KG1 (cell line): ENCODE measurements around the gene MINDY2.
"Not testable (repeated sequence)": the region's sequence is repeated elsewhere in the genome, so short reads cannot be mapped to it uniquely, and the experiment has no call there.

ENCODE experiments used
- DNase-seq: peaks from one replicate; lab custom pipeline; 2025; lab: John Stamatoyannopoulos, UW

MINDY2 gene

DNA sequence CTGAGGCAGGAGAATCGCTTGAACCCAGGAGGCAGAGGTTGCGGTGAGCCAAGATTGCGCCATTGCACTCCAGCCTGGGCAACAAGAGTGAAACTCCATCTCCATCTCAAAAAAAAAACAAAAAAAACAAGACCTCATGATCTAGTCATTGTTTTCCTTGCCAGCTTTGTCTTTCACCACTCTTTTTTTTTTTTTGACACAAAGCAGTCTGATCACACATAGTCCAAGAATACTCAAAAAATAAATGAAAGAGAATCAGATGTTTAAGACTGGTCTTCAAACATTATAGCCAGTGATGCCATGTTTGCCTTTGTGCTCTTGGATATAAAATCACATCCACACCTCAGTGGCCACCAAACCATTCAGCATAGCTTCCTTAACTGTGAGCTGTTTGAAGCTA lies 15.8 kb upstream of the MINDY2 start:
- no peak for DNase-seq

DNA sequence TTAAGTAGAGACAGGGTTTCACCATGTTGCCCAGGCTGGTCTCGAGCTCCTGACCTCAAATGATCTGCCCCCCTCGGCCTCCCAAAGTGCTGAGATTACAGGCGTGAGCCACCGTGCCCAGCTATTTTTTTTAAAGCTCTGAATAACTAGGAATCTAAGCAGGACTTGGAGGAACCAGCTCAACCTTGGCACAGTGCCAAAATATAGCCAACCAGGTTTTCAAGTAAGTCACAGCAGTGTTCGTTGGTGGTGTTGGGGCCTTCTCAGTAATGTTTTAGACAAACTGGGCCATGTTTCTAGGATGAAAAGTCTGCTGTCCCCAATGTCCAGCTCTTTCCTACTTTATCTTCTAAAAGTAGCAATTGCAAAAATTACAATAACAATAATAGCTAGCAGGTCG lies 15.1 kb upstream of the MINDY2 start:
- no peak for DNase-seq

DNA sequence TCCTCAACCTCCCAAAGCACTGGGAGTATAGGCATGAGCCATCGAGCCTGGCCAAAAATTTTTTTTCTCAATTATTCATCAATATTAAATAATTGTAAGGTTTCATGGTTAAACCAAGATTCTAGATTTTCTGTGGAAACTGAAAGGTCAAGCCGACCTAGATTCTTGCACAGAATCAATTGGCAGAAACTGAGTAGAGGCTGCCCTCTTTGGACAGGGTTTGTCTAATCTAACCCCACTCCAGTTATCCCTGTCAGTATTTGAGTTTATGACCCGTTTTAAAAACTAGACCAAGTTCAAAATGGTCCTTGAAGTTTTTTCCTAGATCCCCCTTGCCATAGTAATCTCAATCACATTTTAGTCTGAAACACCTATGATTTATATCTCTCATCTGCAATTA lies 13.0 kb upstream of the MINDY2 start:
- no peak for DNase-seq

DNA sequence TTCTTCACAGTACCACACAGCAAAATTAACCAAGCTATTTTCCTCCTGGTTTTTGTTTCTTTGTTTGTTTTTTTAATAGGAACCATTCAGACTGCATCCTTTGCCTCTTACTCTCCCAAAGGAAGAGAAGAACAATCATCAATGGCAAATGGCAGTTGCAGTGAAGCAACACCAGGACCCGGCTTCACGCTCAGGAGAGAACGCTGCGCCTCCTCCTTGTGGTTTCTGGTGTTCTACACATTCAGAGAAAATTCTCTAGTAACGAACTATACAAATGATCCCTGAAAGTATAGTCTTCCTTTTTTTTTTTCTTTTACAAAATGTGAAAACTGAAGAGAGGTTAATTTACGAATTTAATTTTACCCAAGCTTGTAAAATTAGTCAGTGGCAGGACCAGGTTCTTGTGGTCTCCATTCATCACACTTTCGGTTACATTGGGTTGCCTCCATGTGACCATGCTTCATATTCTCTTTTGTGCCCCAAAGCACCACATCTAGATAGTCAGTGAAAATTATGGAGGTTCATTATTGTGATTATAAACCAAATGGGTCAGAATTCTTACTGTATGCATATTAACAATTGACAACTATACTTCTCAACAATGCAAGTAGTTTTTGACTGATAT lies 10.6 kb upstream of the MINDY2 start:
- DNase-seq = no peak

DNA sequence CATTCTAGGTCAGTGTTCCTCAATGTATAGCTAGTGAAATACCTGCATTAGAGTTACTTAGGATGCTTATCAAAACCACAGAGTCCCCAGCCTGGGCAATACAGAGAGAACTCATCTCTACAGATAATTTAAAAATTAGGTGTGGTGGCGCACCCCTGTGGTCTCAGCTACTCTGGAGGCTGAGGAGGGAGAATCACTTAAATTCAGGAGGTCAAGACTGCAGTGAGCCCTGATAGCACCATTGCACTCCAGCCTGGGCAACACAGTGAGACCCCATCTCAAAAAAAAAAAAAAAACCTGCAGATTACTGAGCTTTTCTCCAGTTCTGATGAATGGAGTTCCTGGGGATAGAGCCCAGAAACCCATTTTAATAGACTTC lies 10.1 kb upstream of the MINDY2 start:
- DNase-seq = no peak

DNA sequence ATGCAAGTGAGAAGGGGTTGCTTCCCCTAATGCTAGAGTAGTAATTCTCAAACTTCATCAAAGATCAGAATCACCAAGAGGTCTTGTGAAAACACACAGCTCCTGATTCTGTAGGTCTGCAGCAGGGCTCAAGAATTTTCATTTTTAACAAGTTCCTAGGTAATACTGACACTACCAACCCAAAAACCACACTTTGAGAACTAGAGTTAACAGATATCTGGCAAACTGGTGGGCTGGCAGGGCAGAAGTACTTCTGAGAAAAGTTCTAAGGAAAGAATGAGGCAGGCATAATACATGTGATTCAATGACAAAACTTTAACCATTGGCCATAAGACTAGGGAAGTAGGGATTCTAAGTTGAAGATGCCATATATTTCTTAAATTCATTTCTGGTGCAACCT lies 8.8 kb upstream of the MINDY2 start:
- no peak for DNase-seq

DNA sequence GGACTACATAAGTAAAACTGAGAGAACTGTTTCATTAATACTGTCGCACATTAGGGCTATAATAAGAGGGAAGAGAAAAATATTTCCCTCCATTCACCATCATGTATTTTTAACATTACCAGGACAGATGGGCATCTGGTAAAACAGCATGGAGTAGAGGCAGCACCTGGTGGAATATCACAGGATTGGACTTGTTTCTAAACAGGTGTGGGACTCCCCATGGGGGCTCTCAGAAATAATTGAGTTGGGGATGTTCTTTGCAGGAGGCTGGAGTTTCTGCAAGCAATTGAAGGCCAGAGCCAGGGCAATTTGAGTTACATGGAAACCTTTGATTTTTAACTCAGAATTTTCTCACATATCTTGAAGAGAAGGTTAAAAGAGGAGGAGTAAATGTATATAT lies 8.4 kb upstream of the MINDY2 start:
- no peak for DNase-seq

DNA sequence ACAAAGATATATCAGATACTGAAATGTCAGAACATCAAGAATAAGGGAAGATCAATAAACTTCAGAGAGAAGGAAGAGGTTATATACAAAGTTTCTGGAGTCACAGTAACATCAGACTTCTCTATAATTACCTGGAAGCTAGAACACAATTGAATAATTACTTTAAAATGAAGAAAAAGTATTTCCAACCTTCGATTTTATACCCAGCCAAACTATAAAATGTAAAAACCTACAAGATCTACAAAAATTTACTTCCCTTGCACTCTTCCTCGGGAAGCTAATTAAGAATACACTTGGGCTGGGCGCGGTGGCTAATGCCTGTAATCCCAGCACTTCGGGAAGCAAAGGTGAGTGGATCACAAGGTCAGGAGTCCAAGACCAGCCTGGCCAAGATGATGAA lies 6.6 kb upstream of the MINDY2 start:
- DNase-seq = no peak

DNA sequence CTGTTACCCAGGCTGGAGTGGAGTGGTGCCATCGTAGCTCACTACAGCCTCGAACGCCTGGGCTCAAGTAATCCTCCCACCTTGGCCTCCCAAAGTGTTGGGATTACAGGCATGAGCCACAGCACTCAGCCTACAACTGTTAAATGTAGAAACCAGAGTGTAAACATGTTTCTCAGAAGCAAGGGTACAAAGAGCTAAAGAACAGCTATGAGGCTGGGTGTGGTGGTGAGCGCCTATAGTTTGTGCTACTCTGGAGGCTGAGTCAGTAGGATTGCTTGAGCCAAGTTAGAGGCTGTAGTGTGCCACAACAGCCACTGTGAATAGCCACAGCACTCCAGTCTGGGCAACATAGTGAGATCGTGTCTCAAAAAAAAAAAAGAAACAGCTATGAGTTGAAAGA lies 4.8 kb upstream of the MINDY2 start:
- no peak for DNase-seq

DNA sequence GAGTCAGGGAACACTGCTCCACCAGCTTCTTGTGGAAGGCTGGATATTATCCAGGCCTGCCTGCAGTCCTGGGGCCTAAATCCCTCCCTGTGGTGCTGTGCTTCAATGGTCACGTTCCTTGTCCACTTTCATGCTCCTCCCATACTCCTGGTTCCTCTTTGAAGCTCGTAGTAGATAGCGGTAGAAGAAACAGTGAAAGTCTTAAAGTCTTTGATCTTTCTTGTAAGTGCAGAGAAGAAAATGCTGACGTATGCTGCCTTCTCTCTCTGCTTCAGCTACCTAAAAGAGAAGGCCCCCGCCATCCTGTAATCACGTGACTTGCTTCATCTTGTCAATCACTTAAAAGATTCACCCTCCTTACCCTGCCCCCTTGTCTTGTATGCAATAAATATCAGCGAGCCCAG lies 2.5 kb upstream of the MINDY2 start:
- not testable (repeated sequence) for DNase-seq

DNA sequence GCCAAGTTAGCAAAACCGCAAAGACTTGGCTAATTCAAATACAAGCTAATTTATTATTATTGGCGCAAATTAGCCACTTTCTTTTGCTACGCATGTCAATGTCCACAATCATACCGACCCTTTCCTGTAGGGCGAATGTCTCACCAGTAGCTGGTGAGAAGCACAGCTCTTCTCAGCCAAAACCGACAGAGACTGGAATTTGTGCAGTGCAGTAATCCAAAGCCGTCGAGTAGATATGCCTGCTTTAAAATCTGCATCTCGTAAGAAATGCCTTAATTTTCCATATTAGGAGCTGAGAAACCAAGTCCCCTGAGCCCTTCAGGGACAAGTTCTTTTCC lies 614 bp upstream of the MINDY2 start:
- DNase-seq = peak; percentile 93

DNA sequence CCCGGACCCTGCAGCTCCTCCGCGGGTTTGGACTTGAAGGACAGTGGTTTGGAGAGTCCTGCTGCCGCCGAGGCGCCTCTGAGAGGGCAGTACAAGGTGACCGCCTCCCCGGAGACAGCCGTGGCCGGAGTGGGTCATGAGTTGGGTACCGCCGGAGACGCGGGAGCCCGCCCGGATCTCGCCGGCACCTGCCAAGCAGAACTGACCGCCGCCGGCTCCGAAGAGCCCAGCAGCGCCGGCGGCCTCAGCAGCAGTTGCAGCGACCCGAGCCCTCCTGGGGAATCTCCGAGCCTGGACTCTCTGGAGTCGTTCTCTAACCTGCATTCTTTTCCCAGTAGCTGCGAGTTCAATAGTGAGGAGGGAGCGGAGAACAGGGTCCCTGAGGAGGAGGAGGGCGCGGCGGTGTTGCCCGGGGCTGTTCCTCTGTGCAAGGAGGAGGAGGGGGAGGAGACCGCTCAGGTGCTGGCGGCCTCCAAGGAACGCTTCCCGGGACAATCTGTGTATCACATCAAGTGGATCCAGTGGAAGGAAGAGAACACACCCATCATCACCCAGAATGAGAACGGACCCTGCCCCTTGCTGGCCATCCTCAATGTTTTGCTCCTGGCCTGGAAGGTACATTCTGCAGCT lies 634 bp downstream of the MINDY2 start:
- DNase-seq = peak; percentile 7

DNA sequence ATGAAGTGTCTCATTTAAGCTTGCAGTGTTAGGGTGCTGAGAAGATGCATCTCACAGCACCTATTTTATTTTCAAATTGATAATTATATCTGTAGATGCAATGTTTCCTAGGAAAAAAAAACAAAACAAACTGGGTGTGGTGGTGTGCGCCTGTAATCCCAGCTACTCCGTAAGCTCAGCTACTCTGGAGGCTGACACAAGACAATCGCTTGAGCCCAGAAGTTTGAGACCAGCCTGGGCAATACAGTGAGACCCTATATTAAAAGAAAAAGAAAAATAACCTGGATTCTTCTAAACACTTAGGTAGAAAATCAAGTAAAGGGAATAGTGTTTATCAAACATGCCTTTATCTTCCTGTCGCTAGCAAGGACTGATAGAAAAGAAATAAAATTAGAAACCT lies 1.9 kb downstream of the MINDY2 start:
- DNase-seq = no peak

DNA sequence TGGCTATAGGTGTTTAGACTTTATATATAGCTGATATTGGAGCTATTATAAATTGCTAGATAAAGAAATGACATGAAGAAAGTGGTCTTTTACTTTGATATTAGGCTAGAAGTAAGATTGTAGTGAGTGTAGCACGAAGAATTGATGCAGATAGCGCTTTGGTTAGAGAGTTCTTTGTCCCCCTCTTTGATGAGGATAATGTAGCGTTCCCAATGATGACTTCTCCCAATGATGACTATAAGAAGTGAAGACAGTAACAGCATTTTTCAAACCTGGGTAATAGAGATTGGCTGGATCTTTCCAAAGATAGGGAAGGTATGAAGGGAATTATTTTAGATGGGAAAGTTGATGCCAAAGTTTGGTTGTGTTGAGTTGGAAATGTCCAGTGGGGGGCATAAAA lies 4.3 kb downstream of the MINDY2 start:
- DNase-seq = no peak

DNA sequence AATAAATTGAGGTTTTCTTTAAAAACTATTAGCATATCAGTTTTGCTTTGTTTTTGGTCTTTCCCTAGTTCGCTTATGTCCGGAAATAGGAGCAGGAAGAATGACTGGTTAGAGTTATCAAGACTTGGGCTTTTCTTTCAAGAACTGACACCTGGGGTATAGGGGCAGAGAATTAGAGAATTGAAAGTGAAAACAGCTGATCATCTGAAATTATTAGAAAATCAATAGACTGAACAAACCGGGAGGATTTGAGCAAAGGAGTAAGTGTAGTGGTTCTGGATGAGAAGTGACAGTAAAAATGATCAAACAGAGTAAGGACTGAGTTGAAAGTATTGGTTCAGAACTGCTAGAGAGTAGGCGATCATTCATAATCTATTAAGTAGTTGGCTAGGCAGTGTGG lies 6.0 kb downstream of the MINDY2 start:
- no peak for DNase-seq

DNA sequence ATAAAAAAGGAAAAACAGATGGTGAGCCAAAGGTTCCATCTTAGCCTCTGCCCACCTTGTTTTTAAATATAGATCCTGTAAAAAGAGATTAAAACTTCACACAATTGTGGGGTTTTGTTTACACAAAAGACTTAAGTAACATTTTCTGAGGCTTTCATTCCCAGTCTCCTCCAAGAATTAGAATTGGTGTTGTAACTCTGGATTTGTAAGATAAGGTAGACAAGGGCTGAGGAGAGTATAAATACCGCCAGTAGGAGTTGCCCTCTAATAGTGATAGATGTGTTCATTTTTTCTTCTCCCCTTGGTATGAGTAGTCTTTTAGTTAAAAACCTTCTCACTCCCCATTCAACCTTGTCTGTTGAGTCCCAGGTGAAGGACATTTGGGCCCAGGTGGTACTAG lies 8.5 kb downstream of the MINDY2 start:
- DNase-seq = no peak

DNA sequence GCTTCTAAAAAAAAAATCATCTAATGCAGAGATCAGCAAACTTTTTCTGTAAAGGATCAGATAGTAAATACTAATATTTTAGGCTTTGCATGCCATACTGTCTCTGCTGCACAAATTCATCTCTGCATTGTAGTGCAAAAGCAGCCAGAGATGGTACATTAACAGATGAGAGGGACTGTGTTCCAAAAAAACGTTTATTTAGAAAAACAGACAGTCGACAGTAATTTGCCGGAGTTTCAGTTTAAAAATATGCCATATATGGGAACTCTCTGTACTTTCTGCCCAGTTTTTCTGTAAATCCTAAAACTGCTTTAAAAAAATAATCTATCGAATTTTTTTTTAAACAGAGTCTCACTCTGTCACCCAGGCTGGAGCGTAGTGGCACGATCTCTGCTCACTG lies 14.3 kb downstream of the MINDY2 start:
- no peak for DNase-seq

DNA sequence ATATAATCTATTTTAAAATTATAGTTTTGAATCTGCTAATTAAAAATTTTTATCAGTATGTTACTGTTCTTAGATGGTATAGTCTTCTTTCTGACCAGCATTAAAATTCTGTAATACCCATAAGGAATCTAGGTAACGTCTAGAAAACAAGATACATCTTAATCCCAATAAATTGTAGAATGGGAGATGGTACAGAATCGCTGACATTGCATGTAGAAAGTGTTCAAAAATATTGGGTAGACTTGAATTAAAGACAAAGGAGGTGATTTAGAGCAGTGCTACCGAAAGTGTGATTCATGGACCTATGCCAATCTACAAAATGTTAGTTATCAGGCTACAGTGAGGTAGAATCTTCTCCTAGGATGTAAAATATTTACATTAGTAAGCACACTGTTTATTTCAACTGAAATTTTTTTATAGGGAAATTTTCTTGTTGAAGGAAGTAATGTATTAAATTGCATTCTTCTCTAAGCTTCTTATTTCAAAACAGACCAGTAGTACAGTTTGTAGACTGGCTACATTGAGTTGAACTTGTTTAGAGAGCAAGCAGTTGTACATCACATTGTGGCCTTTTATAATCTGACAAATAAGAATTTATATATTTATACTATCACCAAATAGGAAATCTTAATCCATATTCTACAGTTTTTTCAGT lies 17.1 kb downstream of the MINDY2 start:
- DNase-seq = no peak

DNA sequence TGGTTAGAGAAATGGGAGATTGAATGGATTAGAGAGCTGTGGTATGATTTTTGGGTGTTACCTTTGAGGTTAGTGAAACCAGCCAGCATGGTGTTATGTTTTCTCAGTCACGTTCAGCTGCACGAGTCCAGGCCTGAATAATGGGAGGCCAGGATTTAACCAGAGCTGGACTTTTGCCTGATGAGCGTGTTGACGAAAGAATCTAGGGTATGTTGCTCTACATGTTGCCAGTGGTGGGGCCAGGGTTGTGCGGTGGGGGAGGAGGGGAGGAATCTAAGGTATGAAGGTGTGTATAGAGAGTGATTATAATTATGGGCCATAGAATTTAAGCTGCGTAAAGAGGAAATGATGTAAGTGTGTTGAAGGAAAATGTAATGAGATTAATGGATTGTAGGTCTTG lies 22.8 kb downstream of the MINDY2 start:
- no peak for DNase-seq

DNA sequence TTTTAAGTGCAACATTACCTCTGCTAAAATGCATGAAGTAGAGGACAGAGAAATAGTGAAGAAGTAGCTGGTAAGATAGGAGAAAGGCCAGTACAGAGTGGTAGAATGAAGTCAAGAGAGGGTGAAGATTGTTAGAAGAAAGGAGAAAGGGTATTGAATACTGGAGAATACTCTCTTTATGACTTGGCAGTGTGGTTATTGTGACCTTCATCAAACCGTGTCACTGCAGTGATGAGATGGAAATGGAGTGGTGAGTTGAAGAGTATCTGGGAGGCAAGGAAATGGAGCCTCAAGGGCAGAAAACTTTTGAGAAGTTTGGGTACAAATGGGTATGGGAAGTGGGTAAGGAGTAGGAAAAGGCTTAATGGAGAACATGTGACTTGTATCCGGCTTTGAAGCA lies 24.7 kb downstream of the MINDY2 start:
- no peak for DNase-seq

DNA sequence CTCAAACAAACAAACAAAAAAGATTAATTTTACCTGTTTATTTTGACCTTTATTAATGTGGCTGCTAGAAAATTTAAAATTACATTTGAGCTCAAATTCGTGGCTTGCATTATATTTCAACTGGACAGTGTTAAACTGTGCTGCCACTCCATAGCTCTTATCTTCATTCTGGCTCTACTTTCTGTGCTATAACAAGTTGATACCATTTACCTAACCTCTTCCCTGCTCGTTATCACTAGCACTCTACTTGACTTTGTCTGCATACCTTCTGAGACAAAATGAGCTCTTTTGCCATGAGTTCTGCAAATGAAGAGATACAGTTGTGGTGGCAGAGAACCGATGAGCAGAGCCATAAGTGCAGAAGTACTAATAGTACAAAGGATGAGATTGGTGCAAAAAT lies 26.4 kb downstream of the MINDY2 start:
- DNase-seq = no peak

DNA sequence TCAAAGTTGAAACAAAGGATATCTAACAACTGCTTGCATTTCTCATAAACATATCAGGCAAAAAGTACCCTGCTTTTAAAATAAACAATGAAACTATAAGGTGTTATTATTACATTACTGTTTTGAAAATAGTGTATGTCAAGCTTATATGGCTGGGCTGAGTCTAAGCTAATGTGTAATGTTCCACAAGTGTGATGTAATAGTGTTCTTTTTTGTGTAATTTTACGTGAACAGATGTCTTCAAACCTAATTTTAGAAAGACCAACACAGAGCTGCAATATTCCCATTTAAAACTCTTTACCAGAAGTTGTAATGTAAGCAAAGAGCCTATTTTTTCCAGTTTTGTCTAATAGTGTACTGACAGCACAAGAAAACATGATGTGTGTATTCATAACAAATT lies 34.0 kb downstream of the MINDY2 start:
- no peak for DNase-seq

DNA sequence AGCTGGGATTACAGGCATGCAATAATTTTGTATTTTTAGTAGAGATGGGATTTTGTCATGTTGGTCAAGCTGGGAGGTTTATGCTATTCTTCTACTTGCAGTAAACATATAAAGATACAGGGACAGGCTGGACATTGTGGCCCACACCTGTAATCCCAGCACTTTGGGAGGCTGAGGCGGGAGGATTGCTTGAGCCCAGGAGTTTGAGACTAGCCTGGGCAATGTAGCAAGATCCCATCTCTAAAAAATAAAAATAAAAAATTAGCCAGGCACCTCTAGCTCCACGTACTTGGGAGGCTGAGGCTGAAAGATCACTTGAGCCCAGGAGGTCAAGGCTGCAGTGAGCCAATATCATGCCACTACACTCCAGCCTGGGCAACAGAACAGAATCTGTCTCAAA lies 52.2 kb downstream of the MINDY2 start:
- DNase-seq = not testable (repeated sequence)

DNA sequence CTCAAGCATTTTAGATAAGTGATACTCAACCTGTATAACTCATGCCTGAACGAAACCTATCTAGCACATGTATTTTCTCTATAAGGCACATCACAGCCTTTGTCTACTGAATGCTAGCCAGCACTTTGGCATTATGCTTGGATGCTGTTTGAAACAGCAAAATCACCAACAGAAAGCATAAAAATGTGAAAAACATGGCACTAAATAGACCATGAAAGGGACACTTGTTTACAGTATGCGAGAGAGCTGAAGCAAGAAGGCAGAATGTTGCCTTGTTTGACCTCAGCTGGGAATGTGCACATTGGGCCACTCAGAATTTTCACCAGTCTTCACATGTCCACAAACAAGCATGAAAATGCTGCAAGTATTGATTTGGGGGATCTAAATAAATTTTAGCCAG lies 59.5 kb downstream of the MINDY2 start:
- no peak for DNase-seq
